HEK293 (cell line): ENCODE measurements around the gene ERCC6.

Source experiments
- CTCF ChIP-seq: fragments of 450-650 bp; formaldehyde crosslinking; IDR thresholded peaks from 2 replicates; pipeline ENCODE4 v1.5.1; 2016; ENCODE audit warnings: missing biosample characterization, missing genetic modification characterization
- OVOL3 ChIP-seq: fragments of 450-650 bp; formaldehyde crosslinking; IDR thresholded peaks from 2 replicates; pipeline ENCODE4 v1.5.1; 2016; ENCODE audit warnings: missing biosample characterization, missing genetic modification characterization
- PATZ1 ChIP-seq: fragments of 450-650 bp; formaldehyde crosslinking; IDR thresholded peaks from 2 replicates; pipeline ENCODE4 v1.5.1; 2016; ENCODE audit warnings: missing biosample characterization, missing genetic modification characterization
- REST ChIP-seq: fragments of 450-650 bp; formaldehyde crosslinking; IDR thresholded peaks from 2 replicates; pipeline ENCODE4 v1.5.1; 2016; ENCODE audit warnings: missing biosample characterization, missing genetic modification characterization
- ZBTB10 ChIP-seq: fragments of 450-650 bp; formaldehyde crosslinking; IDR thresholded peaks from 2 replicates; pipeline ENCODE4 v1.5.1; 2016; ENCODE audit warnings: missing biosample characterization, missing genetic modification characterization
- ZBTB11 ChIP-seq: fragments of 450-650 bp; formaldehyde crosslinking; conservative IDR thresholded peaks from 2 replicates; pipeline ENCODE4 v1.5.1; 2016; ENCODE audit warnings: low read depth, missing biosample characterization, missing genetic modification characterization
- ZBTB26 ChIP-seq: fragments of 450-650 bp; formaldehyde crosslinking; optimal IDR thresholded peaks from 2 replicates; pipeline ENCODE3; 2016; ENCODE audit warnings: missing biosample characterization, mild to moderate bottlenecking, missing genetic modification characterization
- ZNF132 ChIP-seq: fragments of 450-650 bp; formaldehyde crosslinking; IDR thresholded peaks from 2 replicates; pipeline ENCODE4 v1.5.1; 2017; ENCODE audit warnings: missing biosample characterization, missing genetic modification characterization, borderline replicate concordance
- ZNF274 ChIP-seq, 2 experiments: fragments of 200-500 bp in 1 of 2; fragments of 450-650 bp in 1 of 2; sonication (Bioruptor generic) in 1 of 2; formaldehyde crosslinking in 1 of 2; IDR thresholded peaks; 2 replicates each; pipeline versions ENCODE4 v1.5.1 to v1.6.1; 2014 to 2016; ENCODE audit warnings: borderline replicate concordance in 1 of 2, inconsistent platforms in 1 of 2, low read length in 1 of 2, missing biosample characterization in 1 of 2, missing genetic modification characterization in 1 of 2
- ZNF549 ChIP-seq: fragments of 450-650 bp; IDR thresholded peaks from 2 replicates; pipeline ENCODE4 v1.5.1; 2018; ENCODE audit warnings: missing biosample characterization, missing genetic modification characterization, mild to moderate bottlenecking, inconsistent platforms, moderate library complexity
- ZNF600 ChIP-seq: fragments of 450-650 bp; formaldehyde crosslinking; IDR thresholded peaks from 2 replicates; pipeline ENCODE4 v1.5.1; 2016; ENCODE audit warnings: missing biosample characterization, missing genetic modification characterization
- ZNF610 ChIP-seq: fragments of 450-650 bp; formaldehyde crosslinking; IDR thresholded peaks from 2 replicates; pipeline ENCODE4 v1.5.1; 2016; ENCODE audit warnings: missing biosample characterization, missing genetic modification characterization, borderline replicate concordance
- ZNF768 ChIP-seq: fragments of 450-650 bp; formaldehyde crosslinking; IDR thresholded peaks from 2 replicates; pipeline ENCODE4 v1.5.1; 2018; ENCODE audit warnings: missing biosample characterization, mild to moderate bottlenecking, missing genetic modification characterization

- no peak for TF ChIP-seq ZNF549
- no peak for TF ChIP-seq ZNF132
- TF ChIP-seq ZBTB26 (tag by site-specific recombination): no peak
- no peak for TF ChIP-seq ZBTB11
- TF ChIP-seq ZNF600 (tag by site-specific recombination): no peak
- no peak for TF ChIP-seq REST (tag by site-specific recombination)
- TF ChIP-seq ZBTB10 (tag by site-specific recombination): no peak
- TF ChIP-seq OVOL3 (tag by site-specific recombination): no peak
- no peak for TF ChIP-seq ZNF610 (tag by site-specific recombination)
- TF ChIP-seq ZNF274 (IDR thresholded peaks at IDR 0.05; ENCODE audit: low read length): no peak
- TF ChIP-seq ZNF274 (tag by site-specific recombination; IDR thresholded peaks at IDR 0.05; ENCODE audit: borderline replicate concordance): no peak
- TF ChIP-seq PATZ1 (tag by site-specific recombination): no peak
- TF ChIP-seq CTCF (tag by site-specific recombination): no peak
- TF ChIP-seq ZNF768 (tag by site-specific recombination): no peak
Measured at GRCh38 chr10:49587981-49588380, 49.1 kb upstream of the ERCC6 start.
